Measurements from ENCODE around the gene LTBP1.
"Not testable (repeated sequence)": the region's sequence is repeated elsewhere in the genome, so short reads cannot be mapped to it uniquely, and the experiment has no call there.

LTBP1 gene

GRCh38 chr2:33160191-33160590 is 213.4 kb downstream of the LTBP1 start:
- H3K4me1 ChIP-seq (ENCODE audit: control insufficient read depth, insufficient read depth, low read length, poor library complexity, severe bottlenecking) = peaks cover 21% of the 10 kb centered on the region
- 87 to 89% methylated on average over 2 to 4 of the region's 5 CpGs for WGBS, 2 experiments (ENCODE audit: insufficient coverage in 2 of 2)
- H3K4me3 ChIP-seq (ENCODE audit: extremely low read depth, insufficient read depth, low read length, poor library complexity, severe bottlenecking) = no peak overlapping the region
- no peak overlapping the region for H3K27ac ChIP-seq (ENCODE audit: low read depth, low read length, severe bottlenecking)
- no peaks in the 10 kb centered on the region for H3K36me3 ChIP-seq (ENCODE audit: control insufficient read depth, insufficient read depth, low read length)
- H3K9me3 ChIP-seq (ENCODE audit: control insufficient read depth, low read length) = no peaks in the 10 kb centered on the region

- no peaks in the 10 kb centered on the region for H3K36me3 ChIP-seq (ENCODE audit: control insufficient read depth, insufficient read depth, low read length)
- no peaks in the 10 kb centered on the region for H3K9me3 ChIP-seq (ENCODE audit: control insufficient read depth, low read length)
- WGBS, 2 experiments (ENCODE audit: insufficient coverage in 2 of 2) = 90 to 100% methylated on average over 2 of the region's 5 CpGs
- H3K27ac ChIP-seq (ENCODE audit: low read depth, low read length, severe bottlenecking) = no peak overlapping the region
- no peaks in the 10 kb centered on the region for H3K4me1 ChIP-seq (ENCODE audit: control insufficient read depth, insufficient read depth, low read length, poor library complexity, severe bottlenecking)
- H3K4me3 ChIP-seq (ENCODE audit: extremely low read depth, insufficient read depth, low read length, poor library complexity, severe bottlenecking) = no peak overlapping the region
Observed at GRCh38 chr2:33166287-33166881, 219.6 kb downstream of the LTBP1 start.

- Histone ChIP-seq H3K4me3 (ENCODE audit: extremely low read depth, insufficient read depth, low read length, poor library complexity, severe bottlenecking) (no peak overlapping the region), H3K9me3 (ENCODE audit: control insufficient read depth, low read length) (no peaks in the 10 kb centered on the region), H3K36me3 (ENCODE audit: control insufficient read depth, insufficient read depth, low read length) (no peaks in the 10 kb centered on the region), H3K4me1 (ENCODE audit: control insufficient read depth, insufficient read depth, low read length, poor library complexity, severe bottlenecking) (no peaks in the 10 kb centered on the region), H3K27ac (ENCODE audit: low read depth, low read length, severe bottlenecking) (no peak overlapping the region)
- 89 to 95% methylated on average over 1 of the region's 3 CpGs for WGBS, 2 experiments (ENCODE audit: insufficient coverage in 2 of 2)
Observed at GRCh38 chr2:33167622-33168245, 221.0 kb downstream of the LTBP1 start.

DNA sequence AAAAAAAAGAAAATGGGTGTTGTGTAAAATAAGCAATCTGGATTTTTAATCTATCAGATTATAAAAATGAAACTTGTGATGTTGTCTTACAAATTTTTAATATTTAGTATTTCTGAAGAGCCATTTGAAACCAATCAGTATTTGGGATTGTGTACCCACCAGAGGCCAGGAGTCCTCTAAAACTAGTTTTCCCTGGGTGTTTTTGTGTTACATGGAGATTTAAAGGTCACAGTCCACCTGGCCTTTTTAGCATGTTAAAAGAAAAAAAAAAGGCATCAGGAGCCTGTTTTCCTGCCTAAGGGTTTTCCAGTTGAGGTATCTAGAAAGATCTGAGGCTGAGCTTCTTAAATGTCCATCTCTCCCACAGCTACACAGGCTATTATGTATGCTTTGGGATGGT is 221.7 kb downstream of the LTBP1 start:
- Histone ChIP-seq H3K27ac (ENCODE audit: low read depth, low read length, severe bottlenecking) (no peak overlapping the region), H3K9me3 (ENCODE audit: control insufficient read depth, low read length) (no peaks in the 10 kb centered on the region), H3K36me3 (ENCODE audit: control insufficient read depth, insufficient read depth, low read length) (no peaks in the 10 kb centered on the region), H3K4me1 (ENCODE audit: control insufficient read depth, insufficient read depth, low read length, poor library complexity, severe bottlenecking) (no peaks in the 10 kb centered on the region), H3K4me3 (ENCODE audit: extremely low read depth, insufficient read depth, low read length, poor library complexity, severe bottlenecking) (no peak overlapping the region)

DNA sequence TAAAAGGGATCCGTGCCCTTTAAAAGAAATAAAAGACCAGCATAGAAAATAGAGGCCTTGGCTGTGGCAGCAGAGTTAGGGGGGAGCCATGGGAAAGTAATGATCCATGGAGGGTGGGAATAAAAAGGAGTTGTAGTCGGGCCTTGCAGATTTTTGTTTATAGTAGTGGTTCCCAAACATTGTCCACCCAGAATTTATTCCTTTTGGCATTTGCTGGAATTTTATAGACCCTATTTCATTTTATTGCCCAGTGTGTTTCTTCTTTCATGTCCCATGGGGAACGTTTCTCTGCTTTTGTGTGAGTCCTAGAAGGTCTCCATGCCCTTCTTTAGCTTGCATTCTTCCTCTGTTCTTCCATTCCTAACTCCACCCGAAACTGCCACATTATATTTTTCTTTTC is 222.2 kb downstream of the LTBP1 start:
- no peaks in the 10 kb centered on the region for H3K9me3 ChIP-seq (ENCODE audit: control insufficient read depth, low read length)
- WGBS, 2 experiments (ENCODE audit: insufficient coverage in 2 of 2) = 80 to 100% methylated on average over 2 of the region's 4 CpGs
- no peak overlapping the region for H3K27ac ChIP-seq (ENCODE audit: low read depth, low read length, severe bottlenecking)
- no peaks in the 10 kb centered on the region for H3K36me3 ChIP-seq (ENCODE audit: control insufficient read depth, insufficient read depth, low read length)
- no peak overlapping the region for H3K4me3 ChIP-seq (ENCODE audit: extremely low read depth, insufficient read depth, low read length, poor library complexity, severe bottlenecking)
- no peaks in the 10 kb centered on the region for H3K4me1 ChIP-seq (ENCODE audit: control insufficient read depth, insufficient read depth, low read length, poor library complexity, severe bottlenecking)

GRCh38 chr2:33170251-33170650 is 223.5 kb downstream of the LTBP1 start:
- not testable (repeated sequence) for H3K36me3 ChIP-seq (ENCODE audit: control insufficient read depth, insufficient read depth, low read length); H3K4me1 ChIP-seq (ENCODE audit: control insufficient read depth, insufficient read depth, low read length, poor library complexity, severe bottlenecking); H3K9me3 ChIP-seq (ENCODE audit: control insufficient read depth, low read length); H3K27ac ChIP-seq (ENCODE audit: low read depth, low read length, severe bottlenecking); H3K4me3 ChIP-seq (ENCODE audit: extremely low read depth, insufficient read depth, low read length, poor library complexity, severe bottlenecking)
- WGBS, 2 experiments (ENCODE audit: insufficient coverage in 2 of 2) = 86% methylated on average over 6 of the region's 16 CpGs; no CpG with 5 or more reads in 1 of the 2 experiments

- Histone ChIP-seq H3K27ac (ENCODE audit: low read depth, low read length, severe bottlenecking) (no peak overlapping the region), H3K4me1 (ENCODE audit: control insufficient read depth, insufficient read depth, low read length, poor library complexity, severe bottlenecking) (no peaks in the 10 kb centered on the region), H3K4me3 (ENCODE audit: extremely low read depth, insufficient read depth, low read length, poor library complexity, severe bottlenecking) (no peak overlapping the region), H3K36me3 (ENCODE audit: control insufficient read depth, insufficient read depth, low read length) (no peaks in the 10 kb centered on the region), H3K9me3 (ENCODE audit: control insufficient read depth, low read length) (no peaks in the 10 kb centered on the region)
- WGBS, 2 experiments (ENCODE audit: insufficient coverage in 2 of 2) = no CpG with 5 or more reads among the region's 1 CpG
Observed at GRCh38 chr2:33177627-33178026, 230.9 kb downstream of the LTBP1 start.

- Histone ChIP-seq H3K4me3 (ENCODE audit: extremely low read depth, insufficient read depth, low read length, poor library complexity, severe bottlenecking) (no peak overlapping the region), H3K9me3 (ENCODE audit: control insufficient read depth, low read length) (peaks cover 3% of the 10 kb centered on the region), H3K4me1 (ENCODE audit: control insufficient read depth, insufficient read depth, low read length, poor library complexity, severe bottlenecking) (no peaks in the 10 kb centered on the region), H3K27ac (ENCODE audit: low read depth, low read length, severe bottlenecking) (no peak overlapping the region), H3K36me3 (ENCODE audit: control insufficient read depth, insufficient read depth, low read length) (peaks cover 1% of the 10 kb centered on the region)
- WGBS, 2 experiments (ENCODE audit: insufficient coverage in 2 of 2) = 91 to 96% methylated on average over 3 of the region's 5 CpGs
Observed at GRCh38 chr2:33178209-33178608, 231.5 kb downstream of the LTBP1 start.

GRCh38 chr2:33180915-33181314 is 234.2 kb downstream of the LTBP1 start:
- H3K4me3 ChIP-seq (ENCODE audit: extremely low read depth, insufficient read depth, low read length, poor library complexity, severe bottlenecking) = no peak overlapping the region
- peaks cover 5% of the 10 kb centered on the region for H3K9me3 ChIP-seq (ENCODE audit: control insufficient read depth, low read length)
- 85 to 90% methylated on average over 4 to 5 of the region's 5 CpGs for WGBS, 2 experiments (ENCODE audit: insufficient coverage in 2 of 2)
- peaks cover 5% of the 10 kb centered on the region for H3K36me3 ChIP-seq (ENCODE audit: control insufficient read depth, insufficient read depth, low read length)
- H3K27ac ChIP-seq (ENCODE audit: low read depth, low read length, severe bottlenecking) = no peak overlapping the region
- no peaks in the 10 kb centered on the region for H3K4me1 ChIP-seq (ENCODE audit: control insufficient read depth, insufficient read depth, low read length, poor library complexity, severe bottlenecking)

- H3K4me1 ChIP-seq (ENCODE audit: control insufficient read depth, insufficient read depth, low read length, poor library complexity, severe bottlenecking) = no peaks in the 10 kb centered on the region
- H3K9me3 ChIP-seq (ENCODE audit: control insufficient read depth, low read length) = peaks cover 5% of the 10 kb centered on the region
- 66 to 86% methylated on average over 2 to 3 of the region's 4 CpGs for WGBS, 2 experiments (ENCODE audit: insufficient coverage in 2 of 2)
- no peak overlapping the region for H3K4me3 ChIP-seq (ENCODE audit: extremely low read depth, insufficient read depth, low read length, poor library complexity, severe bottlenecking)
- peaks cover 5% of the 10 kb centered on the region for H3K36me3 ChIP-seq (ENCODE audit: control insufficient read depth, insufficient read depth, low read length)
- H3K27ac ChIP-seq (ENCODE audit: low read depth, low read length, severe bottlenecking) = no peak overlapping the region
Observed at GRCh38 chr2:33181466-33181865, 234.7 kb downstream of the LTBP1 start.

- WGBS, 2 experiments (ENCODE audit: insufficient coverage in 2 of 2) = 82 to 86% methylated on average over 3 of the region's 3 CpGs
- H3K4me1 ChIP-seq (ENCODE audit: control insufficient read depth, insufficient read depth, low read length, poor library complexity, severe bottlenecking) = no peaks in the 10 kb centered on the region
Observed at GRCh38 chr2:33184041-33184440, 237.3 kb downstream of the LTBP1 start.

More at GRCh38 chr2:33184041-33184440, 237.3 kb downstream of the LTBP1 start:
- H3K4me3 ChIP-seq (ENCODE audit: extremely low read depth, insufficient read depth, low read length, poor library complexity, severe bottlenecking) = no peak overlapping the region
- peaks cover 5% of the 10 kb centered on the region for H3K9me3 ChIP-seq (ENCODE audit: control insufficient read depth, low read length)
- H3K27ac ChIP-seq (ENCODE audit: low read depth, low read length, severe bottlenecking) = no peak overlapping the region
- H3K36me3 ChIP-seq (ENCODE audit: control insufficient read depth, insufficient read depth, low read length) = peaks cover 13% of the 10 kb centered on the region

Data from mesodermal cell (in vitro differentiated cells).